Suprapubic skin (tissue), 4 donors: ENCODE data around the gene ZNF467.

Source experiments
- EP300 ChIP-seq: sonication (generic); formaldehyde crosslinking; IDR thresholded peaks from one replicate; pipeline ENCODE4 v1.6.1; 2017; ENCODE audit warnings: antibody characterized with exemption
- POLR2A ChIP-seq, 2 donors: fragments of 450-650 bp; IDR thresholded peaks; one replicate each; pipeline ENCODE4 v1.6.1; 2017; ENCODE audit warnings: antibody characterized with exemption in 2 of 2, mild to moderate bottlenecking in 2 of 2, moderate library complexity in 2 of 2
- POLR2AphosphoS5 ChIP-seq, 3 donors: sonication (generic); formaldehyde crosslinking; IDR thresholded peaks; one replicate each; pipeline ENCODE4 v1.6.1; 2017; ENCODE audit warnings: antibody characterized with exemption in 3 of 3
- TF ChIP-seq, protein P1 (sequence below), 2 donors: fragments of 200-600 bp in 1 of 2; fragments of 450-650 bp in 1 of 2; sonication (generic) in 1 of 2; IDR thresholded peaks; one replicate each; pipeline ENCODE4 v1.5.1; 2016 to 2019; ENCODE audit warnings: antibody characterized with exemption in 2 of 2, mild to moderate bottlenecking in 1 of 2, moderate library complexity in 1 of 2

GRCh38 chr7:149748076-149748874, 25.1 kb downstream of the ZNF467 start:
- TF ChIP-seq EP300, result no peak
- TF ChIP-seq, protein P1, sequence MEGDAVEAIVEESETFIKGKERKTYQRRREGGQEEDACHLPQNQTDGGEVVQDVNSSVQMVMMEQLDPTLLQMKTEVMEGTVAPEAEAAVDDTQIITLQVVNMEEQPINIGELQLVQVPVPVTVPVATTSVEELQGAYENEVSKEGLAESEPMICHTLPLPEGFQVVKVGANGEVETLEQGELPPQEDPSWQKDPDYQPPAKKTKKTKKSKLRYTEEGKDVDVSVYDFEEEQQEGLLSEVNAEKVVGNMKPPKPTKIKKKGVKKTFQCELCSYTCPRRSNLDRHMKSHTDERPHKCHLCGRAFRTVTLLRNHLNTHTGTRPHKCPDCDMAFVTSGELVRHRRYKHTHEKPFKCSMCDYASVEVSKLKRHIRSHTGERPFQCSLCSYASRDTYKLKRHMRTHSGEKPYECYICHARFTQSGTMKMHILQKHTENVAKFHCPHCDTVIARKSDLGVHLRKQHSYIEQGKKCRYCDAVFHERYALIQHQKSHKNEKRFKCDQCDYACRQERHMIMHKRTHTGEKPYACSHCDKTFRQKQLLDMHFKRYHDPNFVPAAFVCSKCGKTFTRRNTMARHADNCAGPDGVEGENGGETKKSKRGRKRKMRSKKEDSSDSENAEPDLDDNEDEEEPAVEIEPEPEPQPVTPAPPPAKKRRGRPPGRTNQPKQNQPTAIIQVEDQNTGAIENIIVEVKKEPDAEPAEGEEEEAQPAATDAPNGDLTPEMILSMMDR (IDR thresholded peaks at IDR 0.05), result no peak
- no peak for TF ChIP-seq POLR2A (IDR thresholded peaks at IDR 0.05)
- no peak for TF ChIP-seq POLR2AphosphoS5 (IDR thresholded peaks at IDR 0.05)
